GM06990 (cell line): ENCODE results near the gene SH3GL1.
"Not testable (repeated sequence)": the region's sequence is repeated elsewhere in the genome, so short reads cannot be mapped to it uniquely, and the experiment has no call there.

Experiments used
- DNase-seq: peaks from one replicate; pipeline ENCODE4 v3.0.0-alpha.2; 2011; ENCODE audit not compliant: insufficient read length; ENCODE audit errors: extremely low read depth
- H3K27me3 ChIP-seq: replicated peaks from 2 replicates; pipeline ENCODE4 v1.6.0; 2011; ENCODE audit warnings: low read length; ENCODE audit not compliant: control insufficient read depth, insufficient read depth
- H3K36me3 ChIP-seq: 2 replicates; pipeline ENCODE4 v1.5.1; 2011; ENCODE audit warnings: low read length; ENCODE audit not compliant: control insufficient read depth, insufficient read depth
- H3K4me3 ChIP-seq: replicated peaks from 2 replicates; pipeline ENCODE4 v1.5.1; 2011; ENCODE audit warnings: low read depth, mild to moderate bottlenecking, control low read depth, low read length
- TF ChIP-seq, protein P1 (sequence below): IDR thresholded peaks from 2 replicates; pipeline ENCODE4 v1.5.1; 2011; ENCODE audit warnings: low read length, control low read depth, mild to moderate bottlenecking, inconsistent platforms; ENCODE audit not compliant: insufficient read depth, poor library complexity, severe bottlenecking

Gene SH3GL1

DNA sequence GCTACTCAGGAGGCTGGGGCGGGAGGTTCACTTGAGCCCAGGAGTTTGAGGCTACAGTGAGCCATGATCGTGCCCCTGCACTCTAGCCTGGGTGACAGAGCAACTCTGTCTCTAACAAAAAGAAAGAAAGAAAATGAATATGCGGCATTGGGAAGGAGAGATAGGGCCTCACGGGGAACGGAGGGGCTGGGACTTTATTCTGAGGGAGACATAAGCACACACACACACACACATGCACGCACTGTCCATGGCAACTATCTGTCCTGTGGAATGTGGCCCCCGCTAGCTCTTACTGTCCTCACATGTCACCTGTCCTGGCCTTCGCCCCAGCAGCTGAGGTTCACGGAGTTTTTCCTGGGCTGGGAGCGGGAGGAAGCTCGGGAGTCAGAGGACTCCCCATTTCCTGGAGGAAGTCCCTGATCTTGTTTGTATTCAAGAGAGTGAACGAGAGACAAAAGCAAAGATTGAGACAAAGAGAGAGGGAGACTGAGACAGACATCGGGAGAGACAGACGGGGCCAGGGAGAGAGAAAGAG is 62.4 kb downstream of the SH3GL1 start:
- DNase-seq, result no peak
- Histone ChIP-seq H3K4me3 (peak overlapping the region; percentile 61), H3K27me3 (no peaks in the 10 kb centered on the region), H3K36me3 (no peaks in the 10 kb centered on the region)
- TF ChIP-seq, protein P1, sequence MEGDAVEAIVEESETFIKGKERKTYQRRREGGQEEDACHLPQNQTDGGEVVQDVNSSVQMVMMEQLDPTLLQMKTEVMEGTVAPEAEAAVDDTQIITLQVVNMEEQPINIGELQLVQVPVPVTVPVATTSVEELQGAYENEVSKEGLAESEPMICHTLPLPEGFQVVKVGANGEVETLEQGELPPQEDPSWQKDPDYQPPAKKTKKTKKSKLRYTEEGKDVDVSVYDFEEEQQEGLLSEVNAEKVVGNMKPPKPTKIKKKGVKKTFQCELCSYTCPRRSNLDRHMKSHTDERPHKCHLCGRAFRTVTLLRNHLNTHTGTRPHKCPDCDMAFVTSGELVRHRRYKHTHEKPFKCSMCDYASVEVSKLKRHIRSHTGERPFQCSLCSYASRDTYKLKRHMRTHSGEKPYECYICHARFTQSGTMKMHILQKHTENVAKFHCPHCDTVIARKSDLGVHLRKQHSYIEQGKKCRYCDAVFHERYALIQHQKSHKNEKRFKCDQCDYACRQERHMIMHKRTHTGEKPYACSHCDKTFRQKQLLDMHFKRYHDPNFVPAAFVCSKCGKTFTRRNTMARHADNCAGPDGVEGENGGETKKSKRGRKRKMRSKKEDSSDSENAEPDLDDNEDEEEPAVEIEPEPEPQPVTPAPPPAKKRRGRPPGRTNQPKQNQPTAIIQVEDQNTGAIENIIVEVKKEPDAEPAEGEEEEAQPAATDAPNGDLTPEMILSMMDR, result no peak

DNA sequence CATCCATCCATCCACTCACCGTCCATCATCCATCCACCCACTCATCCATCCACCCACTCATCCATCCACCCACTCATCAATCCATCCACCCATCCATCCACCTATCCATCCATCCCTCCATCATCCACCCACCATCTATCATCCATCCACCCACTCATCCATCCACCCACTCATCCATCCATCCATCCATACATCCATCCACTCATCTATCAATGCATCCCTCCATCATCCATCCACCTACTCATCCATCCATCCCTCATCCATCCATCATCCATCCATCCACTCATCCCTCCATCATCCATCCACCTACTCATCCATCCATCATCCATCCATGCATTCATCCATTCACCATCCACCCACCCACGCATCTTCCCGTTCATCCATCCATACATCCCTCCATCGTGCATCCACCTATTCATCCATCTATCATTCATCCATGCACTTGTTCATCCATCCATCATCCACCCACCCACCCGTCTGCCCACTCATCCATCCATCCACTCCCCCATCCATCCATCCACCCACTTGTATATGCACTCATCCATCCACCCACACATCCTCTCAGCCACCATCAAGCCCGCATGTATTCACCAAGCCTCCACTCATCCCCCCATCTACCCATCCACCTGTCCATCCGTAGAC is 65.3 kb downstream of the SH3GL1 start:
- H3K27me3 ChIP-seq, result no peaks in the 10 kb centered on the region
- H3K36me3 ChIP-seq, result no peaks in the 10 kb centered on the region
- TF ChIP-seq, protein P1, result no peak
- no peak for DNase-seq
- H3K4me3 ChIP-seq, result no peak overlapping the region

DNA sequence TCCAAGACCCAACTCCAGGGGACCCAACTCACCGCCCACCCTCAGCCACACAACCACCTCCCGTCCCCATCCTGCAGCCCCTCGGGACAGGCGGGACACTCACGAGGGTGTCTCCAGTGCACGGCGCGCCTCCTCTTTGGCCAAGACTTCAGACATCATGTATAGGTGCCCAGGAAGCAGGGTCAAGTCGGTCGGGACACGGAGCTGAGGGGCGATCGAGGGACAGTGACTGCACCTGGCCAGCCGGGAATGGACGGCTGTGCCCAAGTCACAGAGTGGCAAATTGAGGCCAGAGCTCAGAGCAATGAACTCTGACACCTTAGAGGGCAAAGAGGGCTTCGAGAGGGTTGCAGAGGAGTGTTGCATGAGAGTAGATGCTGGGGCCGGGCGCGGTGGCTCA is 70.5 kb downstream of the SH3GL1 start:
- no peaks in the 10 kb centered on the region for H3K27me3 ChIP-seq
- TF ChIP-seq, protein P1, result no peak

DNA sequence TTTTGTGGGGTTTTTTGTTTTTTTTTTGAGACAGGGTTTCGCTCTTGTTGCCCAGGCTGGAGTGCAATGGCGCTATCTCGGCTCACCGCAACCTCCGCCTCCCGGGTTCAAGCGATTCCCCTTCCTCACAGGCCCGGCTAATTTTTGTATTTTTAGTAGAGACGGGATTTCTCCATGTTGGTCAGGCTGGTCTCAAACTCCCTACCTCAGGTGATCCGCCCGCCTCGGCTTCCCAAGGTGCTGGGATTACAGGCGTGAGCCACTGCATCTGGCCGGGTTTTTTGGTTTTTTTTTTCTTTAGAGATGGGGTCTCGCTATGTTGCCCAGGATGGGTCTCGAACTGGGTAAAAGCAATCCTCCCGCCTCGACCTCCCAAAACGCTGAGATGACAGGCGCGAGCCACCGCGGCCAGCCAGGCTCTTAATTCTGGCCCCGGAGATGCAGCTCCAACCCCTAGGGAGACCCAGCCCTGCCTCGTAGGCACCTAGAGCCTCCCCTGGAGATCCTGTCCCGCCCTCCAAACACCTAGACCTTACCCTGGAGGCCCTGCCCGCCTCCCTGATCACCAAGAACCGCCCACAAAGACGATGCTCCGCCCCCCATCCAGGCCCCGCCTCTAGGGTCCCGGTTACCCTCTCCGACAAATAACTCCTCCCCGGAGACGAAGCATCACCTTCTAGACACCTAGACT is 71.2 kb downstream of the SH3GL1 start:
- not testable (repeated sequence) for H3K36me3 ChIP-seq, H3K27me3 ChIP-seq
- DNase-seq, result peak; percentile 65
- peak overlapping the region; percentile 55 for H3K4me3 ChIP-seq

More for the DNA sequence above, 70.5 kb downstream of the SH3GL1 start:
- DNase-seq, result no peak
- Histone ChIP-seq H3K4me3 (no peak overlapping the region), H3K36me3 (no peaks in the 10 kb centered on the region)

DNA sequence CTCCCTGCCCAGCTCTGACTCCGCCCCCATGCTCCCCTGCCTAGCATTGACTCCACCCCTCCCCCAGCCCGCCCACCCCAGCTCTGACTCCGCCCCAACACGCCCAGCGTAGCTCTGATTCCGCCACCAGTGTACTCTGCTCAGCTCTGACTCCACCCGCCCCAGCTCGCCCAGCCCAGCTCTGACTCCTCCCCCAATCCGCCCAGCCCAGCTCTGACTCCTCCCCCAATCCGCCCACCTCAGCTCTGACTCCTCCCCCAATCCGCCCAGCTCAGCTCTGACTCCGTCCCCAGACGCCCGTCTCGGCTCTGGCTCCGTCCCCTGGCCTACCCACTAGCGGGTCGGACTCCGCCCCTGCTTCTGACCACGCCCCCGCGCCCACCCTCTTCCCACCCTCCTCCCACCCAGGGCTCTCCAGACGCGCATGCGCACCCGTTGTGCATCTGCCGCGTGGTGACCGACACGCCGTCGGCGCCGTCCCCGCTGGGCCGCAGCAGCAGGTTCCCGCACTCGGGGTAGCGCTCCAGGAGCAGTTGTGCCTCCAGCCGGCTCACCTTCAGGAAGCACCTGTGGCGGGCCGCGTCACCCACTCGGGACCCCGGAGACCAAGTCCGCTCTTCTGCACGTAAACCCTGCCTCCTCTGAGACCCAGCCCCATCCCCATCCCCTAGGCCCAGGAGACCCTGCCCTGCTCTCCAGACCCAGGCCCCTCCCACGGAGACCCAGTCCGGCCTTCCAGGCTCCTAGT is 71.9 kb downstream of the SH3GL1 start:
- DNase-seq, result peak; percentile 96
- H3K27me3 ChIP-seq, result no peaks in the 10 kb centered on the region
- no peaks in the 10 kb centered on the region for H3K36me3 ChIP-seq
- peak overlapping the region; percentile 55 for H3K4me3 ChIP-seq
- TF ChIP-seq, protein P1, result no peak

DNA sequence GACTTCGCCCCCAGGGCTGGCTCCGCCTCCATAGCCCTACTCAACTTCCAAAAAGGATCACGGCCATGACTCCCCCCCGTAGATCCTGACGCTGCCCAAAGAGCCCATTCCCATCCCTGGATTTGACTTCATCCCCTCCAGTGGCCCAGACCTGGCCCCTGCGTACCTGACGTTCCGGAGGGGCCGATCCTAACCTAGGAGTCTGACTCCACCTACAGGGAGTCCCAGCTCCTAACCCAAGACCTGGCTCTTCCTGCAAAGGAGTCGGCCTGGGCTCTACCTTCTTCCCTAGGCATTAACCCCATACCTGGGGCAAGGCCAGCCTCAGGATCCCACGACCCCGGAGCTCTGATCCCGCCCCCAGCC is 72.5 kb downstream of the SH3GL1 start:
- DNase-seq, result no peak
- Histone ChIP-seq H3K36me3 (no peaks in the 10 kb centered on the region), H3K27me3 (no peaks in the 10 kb centered on the region), H3K4me3 (peak overlapping the region; percentile 33)
- TF ChIP-seq, protein P1, result no peak
